HG02884 (cell line): Measurements from ENCODE around the gene CDYL.
"Not testable (repeated sequence)": the region's sequence is repeated elsewhere in the genome, so short reads cannot be mapped to it uniquely, and the experiment has no call there.

ENCODE experiments used
- ATAC-seq: cut with Tn5 transposase; IDR thresholded peaks from one replicate; pipeline ENCODE4 v1.9.1; 2021; ENCODE audit warnings: mild to moderate bottlenecking, moderate library complexity; ENCODE audit not compliant: unreplicated experiment

Gene CDYL

DNA sequence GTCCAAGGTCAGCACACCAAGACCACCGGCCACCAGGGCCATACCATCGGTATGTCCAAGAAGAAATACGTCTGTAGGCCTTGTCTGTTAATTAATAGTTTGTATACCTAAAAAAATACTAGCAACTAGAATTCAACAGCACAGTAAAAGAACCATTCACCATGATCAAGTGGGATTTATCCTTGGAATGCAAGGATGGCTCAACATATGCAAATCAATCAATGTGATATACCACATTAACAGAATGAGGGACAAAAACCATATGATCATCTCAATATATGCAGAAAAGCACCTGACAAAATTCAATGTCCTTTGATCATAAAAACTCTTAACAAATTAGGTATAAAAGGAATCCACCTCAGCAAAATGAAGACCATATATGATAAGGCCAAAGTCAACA lies 203.2 kb downstream of the CDYL start:
- no peak for ATAC-seq

DNA sequence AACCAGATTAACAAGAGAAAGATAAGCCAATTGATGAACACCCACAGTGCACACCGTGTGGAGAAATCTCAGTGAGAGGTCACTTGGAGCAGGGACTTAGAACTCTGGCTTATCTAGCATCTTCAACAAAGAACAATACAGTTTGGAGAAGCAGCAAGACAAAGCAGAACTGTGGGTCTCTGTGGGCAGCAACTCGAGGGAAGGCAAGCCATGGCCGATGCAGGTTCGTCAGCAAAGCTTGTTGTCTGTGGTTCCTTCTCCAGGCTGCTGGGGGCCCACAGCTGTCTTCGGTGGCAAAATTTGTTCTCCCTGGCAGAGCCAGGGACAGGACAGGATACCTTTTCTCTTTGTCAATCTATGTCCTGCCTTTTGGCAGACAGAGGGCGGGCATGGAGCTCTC lies 205.6 kb downstream of the CDYL start:
- no peak for ATAC-seq

DNA sequence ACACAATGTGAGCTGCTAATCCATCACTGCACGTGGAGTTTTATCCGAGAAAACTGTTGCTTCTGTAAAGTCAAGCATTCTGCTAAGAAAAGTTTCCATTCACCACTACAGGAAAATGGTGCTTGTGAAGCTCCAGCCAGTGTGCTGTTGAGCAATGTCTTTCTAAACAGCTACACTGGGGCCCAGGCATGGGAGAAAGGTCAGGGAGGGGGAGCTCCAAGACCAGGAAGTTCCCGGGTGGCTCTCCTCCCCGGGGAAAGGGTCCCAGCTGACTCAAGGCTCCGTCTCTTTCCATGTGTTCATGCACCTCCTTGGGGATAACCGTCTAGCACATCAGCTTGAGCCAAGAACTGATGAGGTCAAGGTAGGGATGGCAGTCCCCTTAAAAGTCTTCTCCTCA lies 207.1 kb downstream of the CDYL start:
- ATAC-seq: no peak

DNA sequence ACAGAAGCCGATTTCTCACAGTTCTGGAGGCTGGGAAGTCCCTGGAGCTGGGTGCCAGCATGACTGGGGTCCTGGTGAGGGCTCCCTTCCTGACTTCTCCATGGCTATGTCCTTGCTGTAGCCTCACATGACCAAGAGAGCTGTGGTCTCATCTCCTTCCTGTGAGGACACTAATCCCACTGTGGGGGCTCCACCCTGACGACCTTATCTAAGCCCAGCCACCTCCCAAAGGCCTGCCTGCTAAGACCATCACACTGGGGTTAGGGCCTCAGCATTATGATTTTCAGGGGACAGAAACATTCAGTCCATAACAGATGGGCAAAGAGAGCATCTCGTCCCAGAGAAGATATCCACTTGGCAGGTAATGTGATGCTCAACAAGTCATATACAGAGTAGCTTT lies 210.8 kb downstream of the CDYL start:
- ATAC-seq: no peak

DNA sequence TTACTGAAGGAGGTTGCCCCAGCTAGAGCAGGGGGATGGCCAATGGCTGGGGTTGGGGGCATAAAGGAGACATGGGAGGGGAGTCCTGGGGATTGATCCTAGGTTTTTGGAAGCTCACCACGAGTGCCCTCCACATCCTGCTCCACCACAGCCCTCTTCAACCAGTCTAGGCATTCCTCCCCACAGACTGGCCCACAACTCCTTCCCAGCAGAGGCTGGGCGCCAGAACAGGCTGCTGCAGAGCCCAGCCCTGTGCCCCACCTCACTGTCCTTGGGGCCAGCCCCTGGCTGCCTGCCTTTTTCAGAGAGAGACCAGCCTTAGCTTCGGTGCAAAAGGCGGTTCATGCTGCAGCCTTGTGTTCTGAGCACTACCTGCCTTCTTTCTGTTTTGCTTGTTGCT lies 211.2 kb downstream of the CDYL start:
- no peak for ATAC-seq

DNA sequence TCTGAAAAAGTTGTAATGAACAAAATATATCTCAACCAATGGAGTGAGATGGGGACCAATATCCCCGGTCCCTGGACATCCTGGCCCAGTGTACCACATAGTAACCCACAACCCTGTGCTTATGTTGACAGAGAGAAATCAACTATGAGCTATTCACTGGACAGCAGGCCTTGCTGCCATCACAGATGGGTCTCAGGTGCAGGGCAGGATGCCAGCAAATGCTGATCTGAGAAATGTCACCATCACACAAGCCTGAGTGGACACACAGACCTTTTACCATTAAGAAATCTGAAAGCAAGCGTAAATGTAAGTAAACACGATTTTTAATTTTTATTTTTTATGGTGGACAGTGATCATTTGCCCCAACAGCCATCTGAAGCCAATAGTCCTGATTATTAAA lies 218.5 kb downstream of the CDYL start:
- no peak for ATAC-seq

DNA sequence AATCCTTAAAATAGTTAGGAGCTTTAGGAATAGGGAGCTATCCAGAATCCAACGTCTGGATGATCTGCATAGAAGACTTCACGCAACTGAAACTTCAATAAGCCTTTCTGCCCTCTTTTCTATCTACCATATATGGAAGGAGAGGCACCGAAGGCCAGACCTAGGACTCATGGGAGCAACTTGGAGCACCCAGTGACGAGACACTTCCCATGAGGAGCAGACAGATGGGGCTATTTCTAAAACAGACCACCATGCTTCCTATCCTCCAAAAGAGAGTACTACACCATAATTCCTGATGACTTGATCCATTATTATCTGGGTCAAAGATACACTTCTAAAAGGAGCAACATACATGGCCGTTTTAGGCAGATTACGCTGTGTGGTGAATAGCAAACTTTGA lies 221.7 kb downstream of the CDYL start:
- no peak for ATAC-seq

DNA sequence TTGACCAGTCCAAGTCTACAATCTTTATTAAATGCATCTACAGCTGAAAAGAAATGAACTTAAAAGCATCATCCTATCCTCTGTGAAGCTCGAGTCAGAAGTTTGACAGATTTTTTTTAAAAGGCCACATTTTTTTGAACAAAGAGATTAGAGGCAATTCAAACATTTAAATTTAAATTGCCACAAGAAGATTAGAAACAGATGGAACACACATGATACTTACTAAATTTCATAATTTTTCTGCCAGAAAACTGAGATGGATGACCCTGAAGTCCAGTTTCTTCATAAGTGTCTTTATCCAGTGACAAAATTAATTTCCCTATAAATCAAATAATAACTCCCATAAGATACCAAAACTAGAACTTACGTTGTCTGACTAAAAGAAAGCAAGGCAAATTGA lies 223.4 kb downstream of the CDYL start:
- ATAC-seq: no peak

DNA sequence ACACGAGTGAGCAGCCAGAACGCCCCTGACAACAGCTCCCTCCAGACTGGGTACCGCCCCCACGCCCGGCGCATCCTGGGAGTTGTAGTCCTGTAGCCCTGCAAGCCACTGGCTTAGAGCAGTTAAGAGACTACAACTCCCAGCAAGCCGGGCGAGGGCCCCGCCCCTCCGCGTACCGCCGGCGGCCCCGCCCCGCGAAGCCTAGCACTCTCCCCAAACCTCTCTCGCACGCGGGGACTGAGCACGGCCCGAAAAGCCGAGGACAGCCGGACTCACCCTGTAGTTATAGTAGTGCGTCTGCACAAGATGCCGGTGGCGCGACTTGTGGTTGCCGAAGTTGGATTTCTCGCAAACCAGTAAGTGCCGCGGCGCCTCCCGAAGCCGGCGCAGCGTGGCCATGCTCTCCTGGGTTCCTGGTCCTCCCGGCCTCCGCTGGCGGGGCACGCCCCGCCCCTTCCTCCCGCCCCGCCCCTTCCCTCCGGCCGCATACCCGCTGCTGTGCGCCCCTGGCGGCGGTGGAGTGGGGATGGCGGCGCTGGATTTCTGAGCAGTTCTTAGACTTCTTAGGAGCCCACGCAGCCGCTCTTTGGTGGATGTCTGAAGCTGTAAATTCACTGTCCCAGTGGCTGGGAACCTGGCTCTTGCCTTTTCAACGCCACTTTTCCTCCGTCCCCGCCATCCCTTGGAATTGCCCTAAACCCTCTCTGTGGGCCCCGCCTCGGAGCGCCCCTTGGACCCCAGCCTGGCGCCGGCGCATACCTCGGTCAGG lies 227.6 kb downstream of the CDYL start, which contains the start of gene RPP40:
RPP40 (minus strand) TSS at position 434 of the 769 bp plus-strand sequence; CDS start at position 399, 35 bp downstream.
- peak; percentile 95 for ATAC-seq

DNA sequence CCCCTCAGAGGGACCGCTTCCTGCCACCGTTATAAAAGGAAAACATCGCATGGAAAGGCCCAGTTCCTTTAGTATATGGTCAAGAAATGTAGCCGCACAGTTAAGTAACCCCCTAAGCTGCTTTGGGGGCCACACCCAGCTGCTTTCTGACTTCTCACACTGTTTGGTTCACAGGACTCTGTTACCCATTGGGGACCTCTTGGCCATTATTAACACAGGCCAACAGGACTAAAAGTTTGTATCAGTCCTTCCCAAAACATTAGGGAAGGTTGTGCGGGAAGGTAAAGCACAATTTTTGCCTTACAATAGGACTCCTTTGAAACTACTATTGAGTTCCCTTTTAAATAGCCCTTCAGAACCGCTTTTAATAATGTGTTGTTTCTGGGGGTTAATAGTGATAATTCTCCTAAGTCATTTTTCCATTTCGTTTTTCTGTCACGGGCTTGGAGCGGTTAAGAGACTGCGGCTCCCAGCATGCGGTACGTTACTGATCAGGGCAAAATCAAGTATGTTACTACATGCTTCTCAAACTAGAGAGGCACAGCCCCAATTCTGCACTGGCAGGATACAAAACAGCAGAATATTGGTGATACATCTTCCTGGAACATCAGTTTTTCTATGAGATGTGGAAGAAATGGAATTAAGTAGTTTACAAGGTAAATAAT lies 228.3 kb downstream of the CDYL start:
- no peak for ATAC-seq

DNA sequence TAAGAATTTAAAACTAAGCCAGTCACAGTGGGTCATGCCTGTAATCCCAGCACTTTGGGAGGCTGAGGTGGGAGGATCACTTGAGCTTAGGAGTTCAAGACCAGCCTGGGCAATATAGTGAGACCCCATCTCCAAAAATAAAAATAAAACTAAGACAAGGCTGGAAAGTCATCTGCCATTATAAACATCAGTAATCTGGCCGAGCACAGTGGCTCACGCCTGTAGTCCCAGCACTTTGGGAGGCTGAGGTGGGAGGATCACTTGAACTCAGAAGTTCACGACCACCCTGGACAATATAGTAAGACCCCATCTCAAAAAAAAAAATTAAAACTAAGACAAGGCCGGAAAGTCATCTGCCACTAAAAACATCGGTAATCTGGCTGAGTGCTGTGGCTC lies 228.8 kb downstream of the CDYL start:
- not testable (repeated sequence) for ATAC-seq
